CD14-positive monocyte (primary cell): ENCODE measurements around the gene PHC2. TPM values are rescaled to one million over a fixed set of nuclear protein-coding genes. Genes with fewer than 3 reads are reported as not detected.
A peak's percentile ranks its signal among the peaks of the same experiment; 100 is the strongest.

Experiments
- DNase-seq, 3 donors: peaks; one replicate each; pipeline ENCODE4 v3.0.0-alpha.2; 2011 to 2022
- H2AFZ ChIP-seq: 2 replicates; pipeline ENCODE4 v1.6.0; 2012; ENCODE audit warnings: mild to moderate bottlenecking, low read depth, low read length, inconsistent platforms; ENCODE audit not compliant: insufficient read depth, poor library complexity, severe bottlenecking
- H3K27ac ChIP-seq, 2 donors: 1 replicate in 1 of 2; 2 replicates in 1 of 2; pipeline ENCODE4 v1.5.1; 2012 to 2013; ENCODE audit warnings: low read length in 2 of 2, control low read depth in 1 of 2, inconsistent platforms in 1 of 2, low read depth in 1 of 2, mild to moderate bottlenecking in 1 of 2
- H3K27me3 ChIP-seq, 2 donors: one replicate each; pipeline versions ENCODE4 v1.6.0 to v1.6.1; 2011 to 2013; ENCODE audit warnings: low read length in 2 of 2; ENCODE audit not compliant: control insufficient read depth in 2 of 2, insufficient read depth in 2 of 2
- H3K36me3 ChIP-seq, 2 donors: replicated peaks in 1 of 2; 1 replicate in 1 of 2; 2 replicates in 1 of 2; pipeline versions ENCODE4 v1.5.1 to v1.6.1; 2012 to 2013; ENCODE audit warnings: low read length in 2 of 2, control low read depth in 1 of 2, inconsistent platforms in 1 of 2, mild to moderate bottlenecking in 1 of 2; ENCODE audit not compliant: insufficient read depth in 2 of 2, control insufficient read depth in 1 of 2
- H3K4me1 ChIP-seq, 2 donors: 1 replicate in 1 of 2; 2 replicates in 1 of 2; pipeline versions ENCODE4 v1.5.1 to v1.6.1; 2012 to 2013; ENCODE audit warnings: low read length in 2 of 2, control low read depth in 1 of 2, inconsistent platforms in 1 of 2, mild to moderate bottlenecking in 1 of 2, moderate library complexity in 1 of 2; ENCODE audit not compliant: insufficient read depth in 2 of 2, control insufficient read depth in 1 of 2
- H3K4me2 ChIP-seq: replicated peaks from 2 replicates; pipeline ENCODE3; 2012; ENCODE audit warnings: low read length, moderate library complexity, mild to moderate bottlenecking; ENCODE audit not compliant: poor library complexity, severe bottlenecking; ENCODE audit errors: extremely low read depth
- H3K4me3 ChIP-seq, 3 experiments: fragments of 200-600 bp in 1 of 3; sonication (generic) in 1 of 3; replicated peaks in 1 of 3; 1 replicate in 2 of 3; 2 replicates in 1 of 3; pipeline ENCODE4 v1.5.1; 2011 to 2013; ENCODE audit warnings: low read length in 3 of 3, mild to moderate bottlenecking in 3 of 3, control low read depth in 2 of 3, low read depth in 2 of 3, inconsistent platforms in 1 of 3, moderate library complexity in 1 of 3
- H3K79me2 ChIP-seq: 2 replicates; pipeline ENCODE4 v1.6.0; 2012; ENCODE audit warnings: mild to moderate bottlenecking, control low read depth, inconsistent platforms, low read length, moderate library complexity; ENCODE audit not compliant: insufficient read depth
- H3K9ac ChIP-seq: 2 replicates; pipeline ENCODE4 v1.6.0; 2017; ENCODE audit warnings: low read length, mild to moderate bottlenecking; ENCODE audit not compliant: insufficient read depth, poor library complexity, severe bottlenecking
- H3K9me3 ChIP-seq, 2 donors: replicated peaks in 1 of 2; 1 replicate in 1 of 2; 2 replicates in 1 of 2; pipeline versions ENCODE4 v1.5.1 to v1.6.1; 2012 to 2013; ENCODE audit warnings: low read length in 2 of 2, control low read depth in 1 of 2; ENCODE audit not compliant: control insufficient read depth in 1 of 2, insufficient read depth in 1 of 2
- H4K20me1 ChIP-seq: 2 replicates; pipeline ENCODE4 v1.6.0; 2012; ENCODE audit warnings: mild to moderate bottlenecking, low read length, control low read depth, moderate library complexity; ENCODE audit not compliant: insufficient read depth
- H3K27ac Mint-ChIP-seq, 7 donors: one replicate each; pipeline ENCODE4 v1.8.0; 2020; ENCODE audit warnings: mild to moderate bottlenecking in 7 of 7, mixed read lengths in 7 of 7, moderate library complexity in 6 of 7, inconsistent platforms in 2 of 7
- H3K27me3 Mint-ChIP-seq, 3 donors: one replicate each; pipeline ENCODE4 v1.8.0; 2021 to 2022; ENCODE audit warnings: low read depth in 3 of 3, mild to moderate bottlenecking in 3 of 3, mixed read lengths in 3 of 3, moderate library complexity in 3 of 3, inconsistent platforms in 1 of 3
- H3K36me3 Mint-ChIP-seq, 2 donors: one replicate each; pipeline ENCODE4 v1.8.0; 2020; ENCODE audit warnings: mixed read lengths in 2 of 2, inconsistent platforms in 1 of 2, mild to moderate bottlenecking in 1 of 2
- H3K4me1 Mint-ChIP-seq: one replicate; pipeline ENCODE4 v1.8.0; 2020; ENCODE audit warnings: mild to moderate bottlenecking, mixed read lengths
- H3K4me3 Mint-ChIP-seq, 2 donors: one replicate each; pipeline ENCODE4 v1.8.0; 2020; ENCODE audit warnings: mild to moderate bottlenecking in 2 of 2, mixed read lengths in 2 of 2, moderate library complexity in 1 of 2
- H3K9me3 Mint-ChIP-seq, 7 donors: one replicate each; pipeline ENCODE4 v1.8.0; 2020 to 2022; ENCODE audit warnings: mixed read lengths in 7 of 7, mild to moderate bottlenecking in 6 of 7, moderate library complexity in 6 of 7, inconsistent platforms in 2 of 7
- WGBS: methylation state at CpG from one replicate; pipeline ENCODE4 v1.1.5; 2013; ENCODE audit warnings: missing lambda C conversion rate; ENCODE audit not compliant: insufficient coverage; 5-methylcytosine and 5-hydroxymethylcytosine counted together
- intact Hi-C, 2 donors: fragments of 100-400 bp; cut with micrococcal nuclease; formaldehyde crosslinking; loops; one replicate each; pipeline versions ENCODE4 v1.15.0 to v1.15.1; 2023
- polyA plus RNA-seq, 3 donors: library from polyadenylated mRNA; depleted of rRNA in 1 of 3; unstranded in 2 of 3; stranded (reverse) in 1 of 3; fragments of 300-500 nt in 2 of 3; fragments of >200 nt in 1 of 3; fragmentation: Illumina TruSeq in 2 of 3; gene quantifications; 1 replicate in 2 of 3; 2 replicates in 1 of 3; pipeline ENCODE4 v1.2.3, GENCODE V29; 2012 to 2021
- TF ChIP-seq, protein P1 (sequence below): fragments of 200-600 bp; IDR thresholded peaks from one replicate; pipeline ENCODE4 v1.8.0; 2022; ENCODE audit warnings: antibody characterized with exemption, mild to moderate bottlenecking

Gene PHC2
- polyA plus RNA-seq, 3 donors = 18.9 to 85.3 (median 53.1) TPM

DNA sequence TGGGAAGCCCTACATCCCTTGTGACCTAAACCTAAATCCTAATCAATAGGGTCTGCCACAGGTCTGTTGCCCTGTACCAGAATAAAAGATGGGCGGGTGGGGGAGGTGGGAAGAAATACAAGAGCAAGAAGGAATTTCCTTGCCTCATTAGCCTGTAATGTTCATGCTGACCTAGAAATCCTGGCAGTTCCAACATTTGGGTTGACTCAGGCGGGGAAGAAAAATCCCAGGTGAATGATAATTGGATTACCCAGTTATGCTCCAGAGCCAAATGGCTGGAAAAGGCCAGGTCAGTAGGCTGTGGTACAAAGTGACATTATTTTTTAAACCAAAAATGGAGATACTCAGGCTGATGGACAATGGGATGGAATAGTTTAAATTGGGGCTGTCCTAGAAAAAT is 82.7 kb downstream of the PHC2 start:
- H3K79me2 ChIP-seq = peaks cover 63% of the 10 kb centered on the region
- peak overlapping the region; percentile 82 to 94 (median 92) for H3K4me3 ChIP-seq
- Mint-ChIP-seq H3K9me3 (no peaks in the 10 kb centered on the region), H3K27me3 (peaks cover 0 to 4% (median 0%) of the 10 kb centered on the region in 3 donors), H3K4me3 (peak overlapping the region; percentile 96), H3K27ac (peak overlapping the region in 4 of 7 donors; percentile 73 to 96 (median 90)), H3K4me1 (peaks cover 62% of the 10 kb centered on the region), H3K36me3 (peaks cover 32 to 35% of the 10 kb centered on the region in 2 donors)
- H4K20me1 ChIP-seq = peaks cover 59% of the 10 kb centered on the region
- no peak overlapping the region for H3K9ac ChIP-seq
- WGBS = 100% methylated on average over 2 of the region's 2 CpGs
- H3K9me3 ChIP-seq = no peaks in the 10 kb centered on the region
- no peaks in the 10 kb centered on the region for H3K27me3 ChIP-seq
- peak overlapping the region in 1 of 2 donors; percentile 84 for H3K27ac ChIP-seq
- H3K4me2 ChIP-seq = peak overlapping the region; percentile 91
- TF ChIP-seq, protein P1, sequence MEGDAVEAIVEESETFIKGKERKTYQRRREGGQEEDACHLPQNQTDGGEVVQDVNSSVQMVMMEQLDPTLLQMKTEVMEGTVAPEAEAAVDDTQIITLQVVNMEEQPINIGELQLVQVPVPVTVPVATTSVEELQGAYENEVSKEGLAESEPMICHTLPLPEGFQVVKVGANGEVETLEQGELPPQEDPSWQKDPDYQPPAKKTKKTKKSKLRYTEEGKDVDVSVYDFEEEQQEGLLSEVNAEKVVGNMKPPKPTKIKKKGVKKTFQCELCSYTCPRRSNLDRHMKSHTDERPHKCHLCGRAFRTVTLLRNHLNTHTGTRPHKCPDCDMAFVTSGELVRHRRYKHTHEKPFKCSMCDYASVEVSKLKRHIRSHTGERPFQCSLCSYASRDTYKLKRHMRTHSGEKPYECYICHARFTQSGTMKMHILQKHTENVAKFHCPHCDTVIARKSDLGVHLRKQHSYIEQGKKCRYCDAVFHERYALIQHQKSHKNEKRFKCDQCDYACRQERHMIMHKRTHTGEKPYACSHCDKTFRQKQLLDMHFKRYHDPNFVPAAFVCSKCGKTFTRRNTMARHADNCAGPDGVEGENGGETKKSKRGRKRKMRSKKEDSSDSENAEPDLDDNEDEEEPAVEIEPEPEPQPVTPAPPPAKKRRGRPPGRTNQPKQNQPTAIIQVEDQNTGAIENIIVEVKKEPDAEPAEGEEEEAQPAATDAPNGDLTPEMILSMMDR = no peak
- intact Hi-C loops = loop anchor here in 1 of 2 donors (2.0 kb wide), 1 partner anchor 13 kb away; no protein-coding TSS in a partner anchor
- peaks cover 37 to 68% of the 10 kb centered on the region in 2 donors for H3K4me1 ChIP-seq
- H3K36me3 ChIP-seq = peaks cover 4 to 21% of the 10 kb centered on the region in 2 donors
- DNase-seq = no peak
- no peak overlapping the region for H2AFZ ChIP-seq

GRCh38 chr1:33347650-33347992 is 83.3 kb downstream of the PHC2 start:
- H3K4me3 Mint-ChIP-seq = peak overlapping the region; percentile 79 to 96
- peaks cover 66% of the 10 kb centered on the region for H3K4me1 Mint-ChIP-seq
- Histone ChIP-seq H3K4me3 (peak overlapping the region in 2 of 3 experiments; percentile 92 to 94), H3K9me3 (no peaks in the 10 kb centered on the region), H3K27me3 (no peaks in the 10 kb centered on the region), H4K20me1 (peaks cover 64% of the 10 kb centered on the region), H3K27ac (peak overlapping the region in 1 of 2 donors; percentile 68), H2AFZ (no peak overlapping the region), H3K79me2 (peaks cover 69% of the 10 kb centered on the region), H3K4me2 (peak overlapping the region; percentile 91), H3K4me1 (peaks cover 39 to 73% of the 10 kb centered on the region in 2 donors), H3K9ac (peak overlapping the region; percentile 0), H3K36me3 (peaks cover 4 to 26% of the 10 kb centered on the region in 2 donors)
- H3K27me3 Mint-ChIP-seq = peaks cover 0 to 4% (median 0%) of the 10 kb centered on the region in 3 donors
- peak overlapping the region in 3 of 7 donors; percentile 84 to 91 (median 87) for H3K27ac Mint-ChIP-seq
- WGBS = no CpG with 5 or more reads among the region's 5 CpGs
- intact Hi-C loops = loop anchor here in 1 of 2 donors (1.0 kb wide), 1 partner anchor 8 kb away; no protein-coding TSS in a partner anchor
- TF ChIP-seq, protein P1 = no peak
- DNase-seq = no peak
- peaks cover 35 to 41% of the 10 kb centered on the region in 2 donors for H3K36me3 Mint-ChIP-seq
- no peaks in the 10 kb centered on the region for H3K9me3 Mint-ChIP-seq
